K562 (cell line): Measurements from ENCODE around the gene TEAD3. TPM values are rescaled to one million over a fixed set of nuclear protein-coding genes. Genes with fewer than 3 reads are reported as not detected.
A peak's percentile ranks its signal among the peaks of the same experiment; 100 is the strongest.

ENCODE experiments used
- BRF1 ChIP-seq: IDR thresholded peaks from 3 replicates; pipeline ENCODE4 v1.6.1; 2011; ENCODE audit warnings: borderline replicate concordance, mild to moderate bottlenecking; ENCODE audit not compliant: insufficient read length; ENCODE audit errors: extremely low read depth
- BRF2 ChIP-seq: IDR thresholded peaks from 3 replicates; pipeline ENCODE4 v1.6.1; 2011; ENCODE audit warnings: borderline replicate concordance, mild to moderate bottlenecking; ENCODE audit not compliant: insufficient read length, insufficient read depth
- CBX3 ChIP-seq, 2 experiments: IDR thresholded peaks; 1 replicate in 1 of 2; 2 replicates in 1 of 2; pipeline ENCODE4 v1.6.1; 2012; ENCODE audit warnings: inconsistent platforms in 2 of 2, low read length in 2 of 2, borderline replicate concordance in 1 of 2, control low read depth in 1 of 2
- CREB3L1 ChIP-seq: fragments of 450-650 bp; IDR thresholded peaks from 2 replicates; pipeline ENCODE4 v1.6.1; 2014; ENCODE audit warnings: low read depth, mild to moderate bottlenecking, moderate library complexity, borderline replicate concordance
- GTF2E2 ChIP-seq: fragments of 200-800 bp; sonication (Bioruptor generic); IDR thresholded peaks from 2 replicates; pipeline ENCODE4 v1.6.1; 2016; ENCODE audit warnings: missing genetic modification characterization, missing compliant biosample characterization
- HDAC6 ChIP-seq: IDR thresholded peaks from 2 replicates; pipeline ENCODE4 v1.6.1; 2012; ENCODE audit warnings: low read depth, mild to moderate bottlenecking, control low read depth, inconsistent platforms, low read length, moderate library complexity
- KDM4B ChIP-seq, 2 experiments: fragments of 450-650 bp in 1 of 2; sonication (generic) in 1 of 2; IDR thresholded peaks; 2 replicates each; pipeline ENCODE4 v1.6.1; 2016 to 2017; ENCODE audit warnings: borderline replicate concordance in 2 of 2, antibody characterized with exemption in 1 of 2, low read depth in 1 of 2, mild to moderate bottlenecking in 1 of 2
- MAX ChIP-seq: sonication (generic); formaldehyde crosslinking; IDR thresholded peaks from 2 replicates; pipeline ENCODE4 v1.9.0; 2022; ENCODE audit warnings: mild to moderate bottlenecking, missing genetic modification reagents
- MCM5 ChIP-seq: fragments of 450-650 bp; IDR thresholded peaks from 2 replicates; pipeline ENCODE4 v1.6.1; 2016; ENCODE audit warnings: low read depth
- NFIC ChIP-seq: fragments of 450-650 bp; IDR thresholded peaks from 2 replicates; pipeline ENCODE4 v1.6.1; 2017; ENCODE audit warnings: mild to moderate bottlenecking, inconsistent platforms
- NFYB ChIP-seq: IDR thresholded peaks from 2 replicates; pipeline ENCODE4 v1.6.1; 2011; ENCODE audit warnings: mild to moderate bottlenecking, moderate library complexity; ENCODE audit not compliant: insufficient read length; ENCODE audit errors: extremely low read depth
- PHTF2 ChIP-seq: fragments of 250-450 bp; sonication (Bioruptor Pico); IDR thresholded peaks from 2 replicates; pipeline ENCODE4 v1.5.0; 2021; ENCODE audit warnings: mild to moderate bottlenecking
- RERE ChIP-seq: sonication (generic); formaldehyde crosslinking; IDR thresholded peaks from 2 replicates; pipeline ENCODE4 v1.8.0; 2023; ENCODE audit warnings: missing genetic modification reagents, mild to moderate bottlenecking, borderline replicate concordance
- SP2 ChIP-seq: IDR thresholded peaks from 2 replicates; pipeline ENCODE4 v1.6.1; 2011; ENCODE audit warnings: mild to moderate bottlenecking, low read depth, low read length, moderate library complexity; ENCODE audit not compliant: poor library complexity, severe bottlenecking; ENCODE audit errors: extremely low read depth
- TBP ChIP-seq: optimal IDR thresholded peaks from 2 replicates; pipeline ENCODE3; 2011; ENCODE audit warnings: low read depth, low read length, improper control_type of control experiment
- TCF7L2 ChIP-seq: fragments of 150-350 bp; IDR thresholded peaks from 2 replicates; pipeline ENCODE4 v1.6.1; 2016; ENCODE audit warnings: low read depth, mild to moderate bottlenecking, low read length, moderate library complexity
- ZBTB7A ChIP-seq: IDR thresholded peaks from 2 replicates; pipeline ENCODE4 v1.6.1; 2011; ENCODE audit warnings: low read depth, mild to moderate bottlenecking, low read length, moderate library complexity, borderline replicate concordance; ENCODE audit not compliant: control insufficient read depth
- polyA plus RNA-seq, 8 experiments: library from polyadenylated mRNA; depleted of rRNA in 4 of 8; stranded (reverse) in 5 of 8; unstranded in 3 of 8; fragments of >200 nt; fragmentation: Nextera tagmentation in 2 of 8; fragmentation: Illumina TruSeq in 1 of 8; extraction: Ambion mirVana in 2 of 8; extraction: Trizol in 1 of 8; gene quantifications; 2 replicates each; pipeline versions ENCODE4 v1.2.1 to v1.2.3, GENCODE V29; 2011 to 2014; ENCODE audit warnings: inconsistent platforms in 1 of 8, missing spikeins in 1 of 8
- total RNA-seq, 7 experiments: library from RNA; depleted of rRNA in 6 of 7; stranded (reverse); fragments of >200 nt in 6 of 7; fragmentation: Illumina TruSeq in 2 of 7; extraction: Trizol in 2 of 7; gene quantifications; 2 replicates each; pipeline versions ENCODE4 v1.2.1 to v1.2.3, GENCODE V29; 2011 to 2021; ENCODE audit warnings: low replicate concordance in 1 of 7

The TEAD3 gene
- total and polyA plus RNA-seq, 9 of the 15 experiments (the other 6 are each of a cell fraction or from before 2014, with no cell fraction given) = 0.63 to 13.2 (median 3.3) TPM

GRCh38 chr6:35491558-35492257 lies 5.2 kb downstream of the TEAD3 start (continued):
- TF ChIP-seq MAX (CRISPR knock-in tag) = no peak
- TF ChIP-seq NFYB = no peak
- no peak for TF ChIP-seq CREB3L1
- TF ChIP-seq KDM4B (IDR thresholded peaks at IDR 0.05; ENCODE audit: borderline replicate concordance in 2 of 2, low read depth in 1 of 2) = no peak
- TF ChIP-seq TBP = no peak
- no peak for TF ChIP-seq BRF1
- TF ChIP-seq PHTF2 = no peak
- TF ChIP-seq RERE = no peak
- no peak for TF ChIP-seq HDAC6
- no peak for TF ChIP-seq MCM5
- no peak for TF ChIP-seq NFIC
- no peak for TF ChIP-seq GTF2E2
- no peak for TF ChIP-seq BRF2
- peak; percentile 26; the same call in 1 of the 2 replicates for TF ChIP-seq ZBTB7A
- no peak for TF ChIP-seq SP2
- no peak for TF ChIP-seq CBX3 (IDR thresholded peaks at IDR 0.05; ENCODE audit: borderline replicate concordance in 1 of 2, low read length in 2 of 2)
- TF ChIP-seq TCF7L2 = no peak
